Thyroid gland (tissue), 4 donors: ENCODE data around the gene GOLGA8S.

Source experiments
- CTCF ChIP-seq, 6 experiments: fragments of 200-600 bp in 3 of 6; fragments of 450-650 bp in 3 of 6; sonication (generic) in 3 of 6; IDR thresholded peaks; one replicate each; pipeline ENCODE4 v1.5.1; 2016 to 2019; ENCODE audit warnings: antibody characterized with exemption in 6 of 6, mild to moderate bottlenecking in 2 of 6, inconsistent platforms in 1 of 6, moderate library complexity in 1 of 6
- POLR2A ChIP-seq, 2 donors: fragments of 450-650 bp; IDR thresholded peaks; one replicate each; pipeline ENCODE4 v1.6.1; 2017; ENCODE audit warnings: antibody characterized with exemption in 2 of 2, mild to moderate bottlenecking in 2 of 2, moderate library complexity in 1 of 2

DNA sequence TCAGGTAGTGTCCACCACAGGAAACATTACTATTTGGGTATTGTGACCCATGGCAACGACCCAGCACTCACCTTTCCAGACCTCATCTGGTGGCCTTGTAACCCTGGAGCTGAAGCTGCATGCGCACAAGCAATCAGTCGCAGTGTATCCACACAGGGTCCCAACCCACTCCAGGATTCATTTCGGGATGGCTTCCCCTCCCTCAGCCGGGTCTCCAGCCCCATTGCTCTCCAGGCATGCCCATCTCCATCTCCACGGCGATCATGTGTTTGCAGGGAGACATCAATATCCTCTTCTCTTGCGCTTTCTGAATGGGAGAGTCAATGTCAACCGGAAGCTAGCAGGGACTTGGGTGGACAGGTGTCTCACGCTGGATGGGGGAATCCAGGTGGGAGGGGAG lies 57.3 kb downstream of the GOLGA8S start:
- TF ChIP-seq CTCF (IDR thresholded peaks at IDR 0.05): no peak
- no peak for TF ChIP-seq POLR2A (IDR thresholded peaks at IDR 0.05)
